Stimulated activated CD8-positive, alpha-beta memory T cell treated with anti-CD3 and anti-CD28 coated beads, Interleukin-4, amount 100 ng/mL, for 1 hour (primary cell): ENCODE data around the gene ATOH8.

Experiments
- DNase-seq, 2 donors: peaks; one replicate each; pipeline ENCODE4 v3.0.0-alpha.2; 2020; ENCODE audit warnings: low read depth in 2 of 2, low spot score in 1 of 2

The ATOH8 gene

DNA sequence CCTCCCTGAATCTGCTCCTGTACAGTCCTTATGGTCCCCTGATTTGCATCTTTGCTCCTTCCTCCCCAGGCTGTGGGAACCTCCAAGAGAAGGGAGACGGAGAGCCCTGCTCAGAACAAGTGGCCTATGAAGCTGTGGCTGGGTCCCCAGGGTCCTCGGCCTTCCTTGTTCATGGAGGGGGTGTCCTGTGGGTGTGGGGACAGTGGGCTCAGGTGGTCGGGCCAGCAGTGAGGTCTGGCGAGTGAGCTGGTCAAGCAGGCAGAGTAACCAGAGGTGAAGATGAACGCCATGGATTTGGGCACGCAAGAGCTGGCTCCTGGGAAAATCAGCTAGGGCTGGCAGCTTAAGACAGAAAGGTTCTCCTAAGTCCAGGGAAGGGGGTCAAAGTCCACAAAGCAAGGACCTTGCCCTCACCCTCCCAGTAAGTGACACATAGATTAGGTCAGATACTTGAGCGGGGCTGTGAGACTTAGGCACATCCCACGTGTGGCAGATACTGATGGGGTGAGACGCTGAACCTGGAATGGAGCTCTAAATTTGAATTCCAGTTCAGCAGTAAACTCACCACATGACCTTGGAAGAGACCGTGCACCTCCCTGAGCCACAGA lies 34.8 kb upstream of the ATOH8 start:
- no peak for DNase-seq

DNA sequence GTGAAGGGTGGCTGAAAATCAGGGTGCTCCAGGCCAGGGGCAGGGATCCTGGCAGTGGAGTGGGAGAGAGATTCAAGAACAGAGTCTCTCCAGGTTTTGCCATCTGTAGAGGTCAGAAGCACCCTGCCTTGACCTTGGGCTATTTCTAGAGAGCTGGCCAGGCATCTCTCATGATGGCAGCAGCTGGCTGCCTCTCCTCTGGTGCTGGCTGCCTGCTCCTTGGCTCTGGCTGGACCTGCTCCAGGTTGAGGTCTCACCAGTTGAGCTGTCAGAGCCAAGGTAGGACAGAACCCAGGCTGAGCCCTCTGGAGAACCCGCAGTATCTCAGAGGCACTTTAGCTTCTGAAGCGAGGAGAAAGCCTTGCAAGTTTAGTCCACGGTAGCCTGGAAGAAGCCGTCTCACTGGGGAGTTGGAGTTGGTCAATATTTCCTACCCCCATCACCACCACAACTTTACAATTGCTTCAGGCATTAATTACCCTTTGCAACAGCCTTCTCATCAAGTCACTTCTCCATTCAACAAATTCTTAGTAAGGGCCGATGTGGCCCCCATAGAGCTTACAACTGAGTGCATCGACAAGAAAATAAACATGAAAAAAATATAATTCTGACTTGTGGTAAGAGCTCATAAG lies 34.1 kb upstream of the ATOH8 start:
- DNase-seq: no peak

DNA sequence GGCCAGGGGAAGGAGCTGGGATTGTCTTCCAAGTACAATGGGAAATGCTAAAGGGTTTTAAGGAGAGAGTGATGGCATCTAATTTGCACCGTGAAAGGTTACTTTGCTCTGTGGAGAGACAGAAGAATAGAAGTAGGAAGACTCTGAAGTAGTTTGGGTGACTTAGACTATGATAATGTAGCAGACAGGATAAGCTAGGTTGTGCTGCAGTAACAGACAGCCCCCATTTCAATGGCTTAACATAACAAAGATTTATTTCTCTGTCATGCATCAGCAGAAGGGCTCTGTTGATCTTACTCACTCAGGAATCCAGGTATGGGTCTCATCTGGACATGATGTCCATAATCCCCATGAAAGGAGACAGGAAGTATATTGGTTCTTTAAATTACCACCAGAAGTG lies 33.3 kb upstream of the ATOH8 start:
- DNase-seq: no peak

DNA sequence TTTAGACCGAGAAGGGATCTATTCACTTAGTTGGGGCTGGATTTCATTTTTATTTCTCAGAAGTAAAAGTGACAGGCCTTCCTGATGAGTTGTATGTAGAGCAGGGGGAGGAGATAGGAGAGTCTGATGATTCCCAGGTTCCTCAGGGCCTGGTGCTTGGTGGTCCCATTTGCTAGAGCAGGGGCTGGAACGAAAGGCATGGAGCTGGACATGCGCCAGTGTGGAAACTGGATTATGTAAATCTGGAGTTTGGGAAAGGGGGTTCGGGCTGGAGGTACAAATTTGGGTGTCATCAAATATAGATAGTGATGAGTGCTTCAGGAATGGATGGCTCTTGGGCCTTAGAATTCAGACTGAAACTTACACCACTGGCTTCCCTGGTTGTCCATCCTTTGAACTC lies 32.1 kb upstream of the ATOH8 start:
- DNase-seq: no peak

DNA sequence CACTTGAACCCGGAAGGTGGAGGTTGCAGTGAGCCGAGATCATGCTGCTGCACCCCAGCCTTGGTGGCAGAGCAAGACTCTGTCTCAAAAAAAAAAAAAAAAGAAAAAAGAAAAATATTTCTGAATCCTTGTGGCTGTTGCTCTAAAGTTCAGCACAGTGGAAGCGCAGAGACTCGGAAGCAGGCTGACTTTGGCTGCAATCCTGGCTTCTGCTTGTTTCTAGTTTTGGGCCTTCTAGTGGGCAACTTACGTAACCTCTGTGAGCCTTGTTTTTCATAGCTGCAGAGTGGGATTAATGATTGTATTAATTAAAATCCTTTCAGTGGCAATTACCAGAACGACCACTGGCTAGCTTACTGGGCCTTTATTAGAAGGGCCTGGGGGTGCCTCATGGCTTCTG lies 31.3 kb upstream of the ATOH8 start:
- DNase-seq: no peak

DNA sequence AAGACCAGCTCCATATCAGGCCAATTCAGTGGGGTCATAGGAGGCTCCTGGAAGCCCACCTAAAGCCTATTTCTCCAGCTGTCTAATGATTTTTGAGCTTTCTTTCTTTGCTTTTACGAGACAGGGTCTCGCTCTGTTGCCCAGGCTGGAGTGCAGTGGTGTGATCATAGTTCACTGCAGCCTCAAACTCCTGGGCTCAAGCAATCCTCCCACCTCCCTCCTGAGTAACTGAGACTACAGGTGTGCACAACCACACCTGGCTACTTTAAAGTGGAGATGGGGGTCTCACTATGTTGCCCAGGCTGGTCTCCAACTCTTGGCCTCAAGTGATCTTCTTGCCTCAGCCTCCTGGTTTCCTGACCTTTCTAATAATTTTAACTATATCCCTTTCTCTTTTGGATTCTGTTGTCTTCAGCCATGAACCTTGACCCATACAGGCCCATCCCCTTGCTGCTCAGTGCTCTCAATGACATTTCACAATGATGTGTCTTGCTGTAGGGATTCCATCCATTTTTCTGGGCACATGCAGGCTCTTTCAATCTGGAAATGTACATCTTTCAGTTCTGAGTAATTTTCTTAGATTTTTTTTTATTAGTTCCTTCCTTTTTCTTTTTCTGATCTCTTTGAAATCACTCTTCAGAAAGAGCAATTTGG lies 30.0 kb upstream of the ATOH8 start:
- no peak for DNase-seq

DNA sequence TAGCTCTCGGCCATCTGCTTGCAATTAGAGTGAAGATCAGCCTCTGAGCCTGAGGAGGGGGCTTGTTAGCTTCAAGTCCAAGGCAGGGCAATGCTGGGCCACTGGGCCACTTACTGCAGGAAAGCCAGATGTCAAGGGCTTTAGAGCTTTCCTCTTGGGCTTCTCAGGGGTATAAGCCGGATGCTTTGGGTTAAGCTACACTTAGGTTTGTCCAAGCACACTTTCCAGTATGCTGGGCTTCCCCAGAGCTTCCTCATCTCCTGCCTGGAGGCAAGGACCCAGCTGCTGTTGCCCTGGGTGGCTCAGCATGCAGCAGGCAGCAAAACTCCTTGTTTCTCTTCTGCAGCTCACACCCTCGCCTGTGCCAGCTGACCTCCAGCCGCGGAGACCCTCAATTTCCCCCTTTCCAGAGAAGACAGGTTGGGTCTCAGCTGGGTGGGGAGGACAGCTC lies 29.0 kb upstream of the ATOH8 start:
- DNase-seq: no peak

DNA sequence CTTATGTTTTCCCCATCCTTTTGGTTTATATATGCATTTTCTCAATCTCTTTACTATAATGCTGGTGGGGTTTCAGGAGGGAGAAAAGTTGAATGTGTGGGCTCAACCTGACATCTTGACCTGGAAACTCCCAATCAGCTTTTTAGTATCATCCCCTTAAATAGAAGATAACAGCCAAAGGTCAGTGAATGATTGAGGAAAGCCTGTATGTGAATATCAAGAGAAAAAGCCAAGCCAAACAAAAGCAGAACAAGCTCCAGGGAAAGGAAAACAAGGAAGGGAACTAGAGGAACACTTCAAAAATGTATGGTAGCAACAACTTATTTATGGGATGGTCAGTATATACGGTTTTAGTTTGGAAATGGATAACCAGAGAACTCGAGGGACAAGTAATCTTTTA lies 28.3 kb upstream of the ATOH8 start:
- no peak for DNase-seq

DNA sequence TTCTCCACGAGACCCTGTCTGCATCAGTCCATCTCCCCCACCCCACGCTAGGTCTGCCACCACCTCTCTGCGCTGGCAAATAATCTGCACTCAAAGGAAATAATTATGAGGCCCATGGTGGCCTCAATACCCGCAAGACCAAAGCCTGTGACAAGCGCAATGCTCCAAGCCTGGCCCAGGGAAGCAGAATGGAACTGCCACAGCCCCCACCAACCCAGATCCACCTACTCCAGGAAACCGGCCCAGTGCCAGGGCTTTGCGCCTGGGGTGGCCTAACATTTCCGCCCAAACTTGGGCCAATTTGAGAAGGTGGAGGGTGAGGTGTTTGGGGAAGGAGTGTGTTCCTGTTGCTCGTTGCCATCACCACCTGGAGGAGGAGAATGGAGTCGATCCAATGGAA lies 26.0 kb upstream of the ATOH8 start:
- no peak for DNase-seq

DNA sequence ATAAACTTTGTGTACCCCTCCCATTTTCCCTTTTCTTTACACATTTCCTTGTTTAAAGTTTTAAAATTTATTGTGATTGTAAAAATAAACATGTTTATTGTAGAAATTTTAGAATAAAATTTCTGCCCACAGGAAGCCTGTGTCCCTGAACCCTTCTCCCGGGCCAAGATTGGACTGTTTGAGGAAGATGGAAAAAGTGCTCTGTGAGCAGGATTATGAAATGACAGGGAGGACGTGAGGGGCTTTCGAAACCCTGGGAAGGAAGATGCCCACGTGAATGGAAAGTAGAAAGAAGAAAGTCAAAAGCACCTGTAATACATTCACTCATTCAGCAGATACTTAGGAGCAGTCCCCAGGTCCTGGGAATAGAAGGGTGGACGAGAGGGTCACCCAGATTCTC lies 25.4 kb upstream of the ATOH8 start:
- no peak for DNase-seq

DNA sequence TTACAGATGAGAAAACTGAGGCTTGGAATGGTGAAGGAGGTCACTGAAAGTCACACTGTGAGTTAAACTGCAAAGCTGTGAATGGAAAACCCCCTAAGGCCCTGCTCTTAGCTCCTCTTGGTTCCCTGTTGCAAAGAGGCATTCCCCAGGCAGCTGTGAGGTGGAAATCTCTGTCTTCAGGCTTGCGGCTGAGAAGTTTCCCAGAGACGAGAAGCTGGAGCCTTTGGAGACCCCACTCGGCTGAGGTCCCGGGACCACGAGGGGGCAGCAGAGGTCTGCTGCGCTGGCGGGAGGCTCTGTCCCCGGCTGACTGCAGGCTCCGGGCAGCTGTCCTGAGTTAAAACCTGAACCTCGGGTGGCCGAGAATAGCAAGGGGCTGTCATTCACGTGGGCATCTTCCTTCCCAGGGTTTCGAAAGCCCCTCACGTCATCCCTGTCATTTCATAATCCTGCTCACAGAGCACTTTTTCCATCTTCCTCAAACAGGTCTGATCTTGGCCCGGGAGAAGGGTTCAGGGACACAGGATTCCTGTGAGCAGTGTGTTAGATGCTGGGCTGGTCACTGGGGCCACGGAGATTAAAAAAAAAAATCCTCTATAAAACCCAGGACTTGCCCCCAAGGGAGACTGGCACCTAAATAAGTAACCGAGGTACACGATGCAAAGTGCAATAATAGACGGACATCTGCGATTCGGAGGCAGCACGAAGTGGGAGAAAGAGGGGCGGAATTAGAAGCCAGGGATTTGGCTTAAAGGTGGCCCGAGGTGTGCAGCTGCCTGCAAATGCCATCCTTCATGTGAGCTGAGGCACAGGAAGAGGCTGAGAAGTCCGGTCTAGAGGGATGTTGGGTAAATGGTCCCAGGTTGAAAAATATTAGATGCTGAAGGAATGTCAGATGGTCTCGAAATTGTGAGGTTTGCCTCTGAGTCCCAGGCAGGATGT lies 24.6 kb upstream of the ATOH8 start:
- peak; percentile 41 for DNase-seq

DNA sequence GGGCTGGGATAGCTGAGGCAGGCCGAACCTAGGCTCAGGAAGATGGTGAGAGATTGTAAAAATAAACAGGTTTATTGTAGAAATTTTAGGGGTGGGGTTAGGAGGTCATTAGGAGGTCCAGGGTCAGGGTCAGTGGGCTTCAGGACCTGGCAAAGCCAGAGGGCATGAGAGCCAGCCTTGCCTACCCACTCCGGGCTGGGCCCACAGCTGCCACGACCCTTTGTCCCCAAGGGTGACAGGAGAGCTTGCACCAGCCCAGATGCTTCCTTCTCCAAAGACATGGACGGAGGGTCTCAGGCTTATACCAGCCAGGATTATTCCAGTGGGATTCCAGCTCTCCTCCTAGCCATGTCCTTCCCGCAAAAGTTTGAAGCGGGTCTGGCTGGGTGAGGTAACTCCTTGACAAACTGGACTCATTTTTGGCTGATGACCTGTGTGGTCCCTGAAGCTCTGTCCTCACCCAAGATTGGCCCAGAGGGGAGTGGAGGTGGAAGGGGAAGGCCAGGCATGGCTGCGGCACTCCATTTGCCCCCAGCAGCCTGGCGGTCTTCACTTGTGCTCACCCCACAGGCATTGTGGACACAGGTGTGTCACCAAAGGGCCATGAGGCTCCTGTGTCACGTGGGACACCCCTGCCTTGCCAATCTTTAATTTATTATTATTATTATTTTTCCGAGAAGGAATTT lies 23.8 kb upstream of the ATOH8 start:
- DNase-seq: no peak

DNA sequence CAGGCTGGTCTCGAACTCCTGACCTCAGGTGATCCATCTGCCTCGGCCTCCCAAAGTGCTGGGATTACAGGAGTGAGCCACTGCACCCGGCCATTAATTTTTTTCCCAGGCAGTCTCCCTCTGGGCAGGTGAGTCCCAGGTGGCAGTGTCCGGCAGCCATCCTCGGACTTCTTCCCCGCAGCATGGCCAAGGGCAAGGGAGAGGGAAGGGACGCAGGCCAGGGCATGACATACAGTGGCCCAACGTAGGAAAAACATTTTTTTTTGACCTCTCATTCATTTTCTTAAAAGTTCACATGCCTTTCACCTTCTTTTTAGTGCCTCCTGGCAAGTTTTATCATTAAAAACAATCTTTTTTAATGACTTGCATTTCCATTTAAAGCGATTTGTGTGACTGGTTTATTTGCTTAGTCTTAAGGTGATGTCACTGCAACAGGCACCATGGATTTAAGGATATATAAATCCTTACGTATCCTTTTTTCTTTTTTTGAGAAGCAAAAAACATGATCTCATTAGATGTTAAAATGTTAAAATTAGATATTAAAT lies 23.0 kb upstream of the ATOH8 start:
- no peak for DNase-seq

DNA sequence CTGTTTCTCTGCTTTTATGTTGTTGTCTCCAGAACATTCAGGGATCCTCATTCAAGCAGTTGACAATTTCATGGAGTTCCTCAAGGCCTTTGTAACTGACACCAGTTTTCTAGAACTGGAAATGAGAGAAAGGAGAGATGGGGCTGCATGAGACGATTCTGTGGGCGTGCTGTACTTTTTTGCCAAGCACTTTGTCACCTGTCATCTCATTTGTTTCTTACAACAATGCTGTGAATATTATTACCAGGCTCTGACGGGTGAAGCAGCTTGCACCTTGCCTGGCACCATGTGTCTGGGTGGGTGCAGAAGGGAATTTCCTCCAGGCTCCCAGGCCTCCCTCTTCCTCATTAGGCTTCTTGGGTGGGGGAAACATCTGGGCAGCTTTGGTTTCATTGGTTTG lies 22.2 kb upstream of the ATOH8 start:
- DNase-seq: no peak

DNA sequence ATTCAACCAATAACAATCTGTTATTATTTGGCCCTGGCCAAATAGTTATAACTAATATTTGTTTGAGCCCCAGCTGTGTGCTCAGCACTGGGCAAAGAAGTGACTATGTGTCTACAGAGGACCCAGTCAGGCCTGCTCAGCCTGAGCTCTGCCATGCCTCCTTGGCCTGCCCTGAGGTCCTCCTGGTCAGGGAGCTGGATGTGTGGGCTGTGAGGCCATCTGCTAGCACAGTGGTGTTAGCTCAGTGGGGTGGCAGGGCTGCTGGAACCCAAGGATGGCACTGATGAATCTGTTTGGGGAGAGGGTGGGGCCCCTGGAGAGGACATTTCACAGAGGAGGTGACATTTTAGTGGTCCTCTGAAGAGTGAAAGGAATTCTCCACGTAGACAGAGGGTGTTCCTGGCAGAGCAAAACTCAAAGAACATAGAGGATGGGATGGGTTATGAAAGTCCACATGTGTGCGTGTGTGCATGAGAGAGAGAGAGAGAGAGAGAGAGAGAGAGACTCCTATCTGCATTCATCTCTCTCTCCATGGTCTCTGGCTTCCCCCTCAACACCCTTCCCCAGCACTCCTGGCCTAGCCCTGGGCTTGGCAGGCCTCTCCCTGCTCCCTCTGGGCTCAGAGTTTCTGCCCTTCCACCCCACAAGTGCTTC lies 21.2 kb upstream of the ATOH8 start:
- DNase-seq: no peak

DNA sequence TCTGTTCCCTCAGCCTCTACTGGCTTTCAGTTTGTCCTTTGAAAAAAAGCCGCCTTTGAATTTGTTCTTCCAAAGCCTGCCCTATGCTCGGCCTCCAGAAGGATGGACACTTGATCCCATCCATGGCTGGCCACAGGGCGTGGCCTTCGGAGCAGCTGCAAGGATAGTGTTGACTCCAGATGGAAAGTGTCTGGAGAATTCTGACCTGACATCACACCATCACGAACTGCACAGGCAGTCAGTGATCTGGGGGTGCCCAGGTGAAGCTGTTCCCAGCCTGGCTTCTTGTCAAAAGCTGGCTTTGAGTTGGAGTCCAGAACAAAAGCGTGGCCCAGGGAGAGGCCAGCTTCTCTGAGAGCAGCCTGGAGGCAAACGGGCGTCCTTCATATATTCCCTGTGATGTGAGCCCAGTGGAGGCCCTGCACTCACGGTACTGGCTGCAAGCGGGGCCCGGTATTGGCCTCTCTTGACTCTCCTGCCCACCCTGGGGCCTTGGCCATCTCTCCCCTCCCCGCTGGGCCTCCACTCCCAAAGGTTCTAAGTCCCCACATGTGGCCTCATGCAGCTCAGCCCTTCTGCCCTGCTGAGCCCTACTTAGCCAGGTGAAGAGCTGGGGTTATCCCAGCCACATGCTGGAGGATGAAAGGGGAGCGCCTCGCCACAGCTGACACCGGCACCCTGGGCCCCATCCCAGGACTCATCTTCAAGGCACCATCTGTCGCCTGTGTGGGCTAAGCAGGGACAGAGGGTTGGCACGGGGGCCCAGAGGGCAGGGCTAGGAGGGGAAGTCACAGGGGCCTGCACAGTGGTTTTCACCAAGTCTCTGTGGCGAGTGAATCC lies 20.4 kb upstream of the ATOH8 start:
- DNase-seq: no peak

DNA sequence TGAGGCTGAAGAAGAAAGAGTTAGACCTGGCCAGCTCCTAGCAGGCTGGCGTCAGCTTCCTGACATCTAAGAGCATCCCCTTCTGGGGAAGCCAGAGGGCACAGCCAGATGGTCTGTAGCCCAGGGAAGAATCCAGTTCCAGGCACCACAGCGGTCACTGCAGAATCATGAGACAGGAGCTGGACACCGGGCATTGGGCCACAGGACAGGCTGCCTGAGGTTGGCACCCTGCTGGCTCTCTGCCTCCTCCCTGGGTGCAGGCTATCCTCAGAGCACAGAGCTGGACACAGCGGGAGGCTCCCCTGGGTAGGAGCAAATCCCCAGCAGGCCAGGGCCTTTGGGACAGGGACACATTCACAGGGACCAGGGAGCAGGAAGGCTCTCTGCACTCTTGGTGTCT lies 19.8 kb upstream of the ATOH8 start:
- no peak for DNase-seq

DNA sequence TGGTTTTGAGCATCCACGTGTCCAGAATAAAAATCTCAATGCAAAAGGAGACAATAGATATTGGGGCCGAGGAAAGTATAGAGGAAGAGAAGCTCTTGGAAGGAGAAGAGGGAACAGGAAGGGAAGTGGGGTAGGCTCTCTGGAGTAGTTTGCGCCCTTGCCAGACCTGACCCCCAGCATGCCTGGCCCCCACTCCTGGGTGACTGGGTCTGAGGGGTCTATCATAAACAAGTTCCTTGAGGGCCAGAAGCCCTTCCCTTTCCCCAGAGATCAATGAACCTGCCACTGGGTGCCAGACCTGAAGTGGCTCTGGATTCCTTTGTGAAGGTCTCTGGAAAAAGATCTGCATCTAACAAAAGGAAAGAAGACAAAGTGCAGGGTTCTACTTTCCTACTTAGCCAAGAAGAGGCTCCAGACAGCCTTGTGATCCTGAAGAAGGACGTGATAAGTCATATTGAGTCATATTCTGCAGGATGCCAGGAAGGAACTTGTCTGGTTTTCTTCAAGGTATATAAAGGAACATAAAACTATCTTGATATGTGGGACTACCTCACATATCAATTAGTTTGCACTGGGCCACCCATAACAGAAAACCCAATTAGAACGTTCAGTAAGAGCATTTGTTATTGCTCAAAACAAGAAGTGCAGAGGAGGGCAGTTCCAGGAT lies 18.7 kb upstream of the ATOH8 start:
- DNase-seq: no peak

DNA sequence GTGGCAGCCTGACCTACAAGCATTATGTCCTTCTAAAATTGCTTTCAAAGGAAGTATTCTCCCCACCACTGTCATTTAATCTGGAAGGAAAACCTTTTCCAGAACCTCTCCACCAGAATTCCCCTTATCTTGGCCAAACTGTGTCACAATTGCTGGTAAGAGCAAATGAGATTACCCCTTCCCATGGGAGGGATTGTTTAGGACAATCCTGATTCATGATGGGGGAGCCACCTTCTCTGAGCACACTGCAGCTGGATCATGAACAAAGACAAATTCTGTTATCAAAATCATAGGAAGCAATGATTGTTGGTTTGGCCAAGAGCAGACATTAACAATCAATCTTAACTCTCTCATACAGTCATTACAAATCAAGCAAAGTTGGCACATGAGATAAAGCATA lies 18.1 kb upstream of the ATOH8 start:
- no peak for DNase-seq
